ENCODE data around the gene NME7. TPM values are rescaled to one million over a fixed set of nuclear protein-coding genes. Genes with fewer than 3 reads are reported as not detected.
"Not testable (repeated sequence)": the region's sequence is repeated elsewhere in the genome, so short reads cannot be mapped to it uniquely, and the experiment has no call there.

Gene NME7
- total RNA-seq, 2 experiments from 2014 or later, result 14.7 to 24.7 TPM

- no peak for DNase-seq
- no peak overlapping the region for H3K27ac Mint-ChIP-seq
- ATAC-seq (ENCODE audit: low read depth), result no peak
- H3K36me3 Mint-ChIP-seq, result peaks cover 1% of the 10 kb centered on the region
- POLR2A ChIA-PET, result no interaction called here
- H3K4me1 Mint-ChIP-seq, result no peaks in the 10 kb centered on the region
- H3K27me3 Mint-ChIP-seq, result no peaks in the 10 kb centered on the region
- no peak overlapping the region for H3K4me3 Mint-ChIP-seq
- H3K9me3 Mint-ChIP-seq, result no peaks in the 10 kb centered on the region
Measured at GRCh38 chr1:169184812-169185211, 182.8 kb downstream of the NME7 start.

- H3K9me3 Mint-ChIP-seq, result peaks cover 3% of the 10 kb centered on the region
- DNase-seq (no peak), ATAC-seq (ENCODE audit: low read depth) (no peak)
- H3K27ac Mint-ChIP-seq, result no peak overlapping the region
- no peaks in the 10 kb centered on the region for H3K4me1 Mint-ChIP-seq
- H3K36me3 Mint-ChIP-seq, result peaks cover 1% of the 10 kb centered on the region
- POLR2A ChIA-PET, result no interaction called here
- H3K4me3 Mint-ChIP-seq, result no peak overlapping the region
- H3K27me3 Mint-ChIP-seq, result no peaks in the 10 kb centered on the region
Measured at GRCh38 chr1:169180174-169180573, 187.4 kb downstream of the NME7 start.

GRCh38 chr1:169179431-169179830 lies 188.2 kb downstream of the NME7 start:
- POLR2A ChIA-PET; H3K4me3 Mint-ChIP-seq; H3K4me1 Mint-ChIP-seq; ATAC-seq (ENCODE audit: low read depth); DNase-seq; H3K9me3 Mint-ChIP-seq; H3K27ac Mint-ChIP-seq; H3K27me3 Mint-ChIP-seq; H3K36me3 Mint-ChIP-seq: not testable (repeated sequence)

- peaks cover 3% of the 10 kb centered on the region for H3K9me3 Mint-ChIP-seq
- ATAC-seq (ENCODE audit: low read depth), result no peak
- DNase-seq, result no peak
- no peaks in the 10 kb centered on the region for H3K27me3 Mint-ChIP-seq
- POLR2A ChIA-PET, result no interaction called here
- no peaks in the 10 kb centered on the region for H3K36me3 Mint-ChIP-seq
- no peak overlapping the region for H3K4me3 Mint-ChIP-seq
- no peaks in the 10 kb centered on the region for H3K4me1 Mint-ChIP-seq
- H3K27ac Mint-ChIP-seq, result no peak overlapping the region
Measured at GRCh38 chr1:169175461-169175860, 192.1 kb downstream of the NME7 start.

GRCh38 chr1:169163059-169163458 lies 204.5 kb downstream of the NME7 start:
- Mint-ChIP-seq H3K4me1 (no peaks in the 10 kb centered on the region), H3K36me3 (no peaks in the 10 kb centered on the region), H3K9me3 (no peaks in the 10 kb centered on the region), H3K27ac (no peak overlapping the region), H3K27me3 (no peaks in the 10 kb centered on the region), H3K4me3 (no peak overlapping the region)
- POLR2A ChIA-PET, result no interaction called here
- DNase-seq (no peak), ATAC-seq (ENCODE audit: low read depth) (no peak)

- no peaks in the 10 kb centered on the region for H3K9me3 Mint-ChIP-seq
- H3K4me3 Mint-ChIP-seq, result no peak overlapping the region
- no peak overlapping the region for H3K27ac Mint-ChIP-seq
Measured at GRCh38 chr1:169161496-169162194, 206.0 kb downstream of the NME7 start.

GRCh38 chr1:169160845-169161495 lies 206.6 kb downstream of the NME7 start:
- Mint-ChIP-seq H3K4me3 (no peak overlapping the region), H3K9me3 (no peaks in the 10 kb centered on the region), H3K27me3 (no peaks in the 10 kb centered on the region), H3K27ac (no peak overlapping the region), H3K36me3 (no peaks in the 10 kb centered on the region), H3K4me1 (no peaks in the 10 kb centered on the region)
- POLR2A ChIA-PET, result no interaction called here
- DNase-seq (no peak), ATAC-seq (ENCODE audit: low read depth) (no peak)

More at GRCh38 chr1:169161496-169162194, 206.0 kb downstream of the NME7 start:
- DNase-seq, result no peak
- Mint-ChIP-seq H3K4me1 (no peaks in the 10 kb centered on the region), H3K27me3 (no peaks in the 10 kb centered on the region), H3K36me3 (no peaks in the 10 kb centered on the region)
- POLR2A ChIA-PET, result no interaction called here
- ATAC-seq (ENCODE audit: low read depth), result no peak

GRCh38 chr1:169156580-169156979 lies 211.0 kb downstream of the NME7 start:
- ATAC-seq (ENCODE audit: low read depth), result no peak
- DNase-seq, result no peak
- Mint-ChIP-seq H3K27me3 (no peaks in the 10 kb centered on the region), H3K27ac (no peak overlapping the region), H3K4me3 (no peak overlapping the region), H3K36me3 (no peaks in the 10 kb centered on the region), H3K9me3 (no peaks in the 10 kb centered on the region), H3K4me1 (no peaks in the 10 kb centered on the region)
- POLR2A ChIA-PET, result no interaction called here

GRCh38 chr1:169155675-169156074 lies 211.9 kb downstream of the NME7 start:
- H3K36me3 Mint-ChIP-seq, result no peaks in the 10 kb centered on the region
- no peak overlapping the region for H3K4me3 Mint-ChIP-seq
- DNase-seq (no peak), ATAC-seq (ENCODE audit: low read depth) (no peak)
- no peak overlapping the region for H3K27ac Mint-ChIP-seq
- POLR2A ChIA-PET, result no interaction called here
- no peaks in the 10 kb centered on the region for H3K27me3 Mint-ChIP-seq
- no peaks in the 10 kb centered on the region for H3K4me1 Mint-ChIP-seq
- no peaks in the 10 kb centered on the region for H3K9me3 Mint-ChIP-seq

- Mint-ChIP-seq H3K4me1 (no peaks in the 10 kb centered on the region), H3K9me3 (no peaks in the 10 kb centered on the region), H3K4me3 (no peak overlapping the region), H3K36me3 (no peaks in the 10 kb centered on the region), H3K27me3 (no peaks in the 10 kb centered on the region), H3K27ac (no peak overlapping the region)
- POLR2A ChIA-PET, result no interaction called here
- ATAC-seq (ENCODE audit: low read depth) (no peak), DNase-seq (no peak)
Measured at GRCh38 chr1:169151338-169151837, 216.2 kb downstream of the NME7 start.

GRCh38 chr1:169150641-169151337 lies 216.8 kb downstream of the NME7 start:
- H3K36me3 Mint-ChIP-seq, result no peaks in the 10 kb centered on the region
- ATAC-seq (ENCODE audit: low read depth) (no peak), DNase-seq (no peak)
- H3K9me3 Mint-ChIP-seq, result no peaks in the 10 kb centered on the region
- no peaks in the 10 kb centered on the region for H3K4me1 Mint-ChIP-seq
- POLR2A ChIA-PET, result no interaction called here
- no peaks in the 10 kb centered on the region for H3K27me3 Mint-ChIP-seq
- no peak overlapping the region for H3K27ac Mint-ChIP-seq
- H3K4me3 Mint-ChIP-seq, result no peak overlapping the region

- H3K9me3 Mint-ChIP-seq, result no peaks in the 10 kb centered on the region
- H3K36me3 Mint-ChIP-seq, result no peaks in the 10 kb centered on the region
- ATAC-seq (ENCODE audit: low read depth), result no peak
- no peak overlapping the region for H3K4me3 Mint-ChIP-seq
- H3K27ac Mint-ChIP-seq, result no peak overlapping the region
- DNase-seq, result no peak
- POLR2A ChIA-PET, result no interaction called here
- no peaks in the 10 kb centered on the region for H3K27me3 Mint-ChIP-seq
- no peaks in the 10 kb centered on the region for H3K4me1 Mint-ChIP-seq
Measured at GRCh38 chr1:169149555-169150286, 217.9 kb downstream of the NME7 start.

GRCh38 chr1:169148472-169149252 lies 218.9 kb downstream of the NME7 start:
- no peaks in the 10 kb centered on the region for H3K36me3 Mint-ChIP-seq
- no peak overlapping the region for H3K4me3 Mint-ChIP-seq
- POLR2A ChIA-PET, result no interaction called here
- DNase-seq, result no peak
- H3K9me3 Mint-ChIP-seq, result no peaks in the 10 kb centered on the region
- H3K4me1 Mint-ChIP-seq, result no peaks in the 10 kb centered on the region
- H3K27ac Mint-ChIP-seq, result no peak overlapping the region
- H3K27me3 Mint-ChIP-seq, result no peaks in the 10 kb centered on the region
- no peak for ATAC-seq (ENCODE audit: low read depth)

Measured in activated naive CD8-positive, alpha-beta T cell treated with anti-CD3 and anti-CD28 coated beads, Interleukin-2, amount 10 ng/mL, durations not matched to agents 7 days and 5 days (primary cell).